Measurements from ENCODE around the gene ADAMTSL3. TPM values are rescaled to one million over a fixed set of nuclear protein-coding genes. Genes with fewer than 3 reads are reported as not detected.

The ADAMTSL3 gene
- polyA plus RNA-seq, 1 experiment, result not detected

DNA sequence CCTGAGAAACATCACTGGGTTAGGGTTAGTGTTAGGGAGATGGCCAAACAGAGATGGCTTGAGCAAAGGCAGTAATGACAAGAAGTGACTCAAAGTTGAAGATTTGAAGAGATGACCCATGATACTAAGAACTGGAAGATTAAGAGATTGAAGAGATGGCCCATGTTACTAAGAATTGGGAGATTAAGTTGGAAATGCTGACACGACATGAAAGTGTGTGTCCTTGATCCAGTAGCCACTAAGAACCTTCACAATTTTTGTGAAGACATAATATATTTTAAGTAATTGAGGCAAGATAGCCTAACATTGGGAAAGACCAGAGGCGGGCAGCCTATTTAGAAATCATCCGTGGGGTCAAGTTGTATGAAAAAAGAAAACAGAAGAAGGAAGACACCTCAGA is 239.4 kb downstream of the ADAMTSL3 start:
- Histone ChIP-seq H3K4me3 (ENCODE audit: low read depth, low read length) (no peak overlapping the region), H3K36me3 (ENCODE audit: control insufficient read depth, insufficient read depth, low read length) (no peaks in the 10 kb centered on the region), H3K27me3 (ENCODE audit: control insufficient read depth, insufficient read depth, low read length) (no peaks in the 10 kb centered on the region)
- TF ChIP-seq CTCF (IDR thresholded peaks at IDR 0.05; ENCODE audit: insufficient read depth, low read depth, low read length), result no peak
- no peak for DNase-seq (ENCODE audit: low read depth)
- ChIA-PET POLR2A (no interaction called here), CTCF (no interaction called here)

- CTCF ChIA-PET, result no interaction called here
Measured at GRCh38 chr15:83897037-83897436, 243.1 kb downstream of the ADAMTSL3 start.

DNA sequence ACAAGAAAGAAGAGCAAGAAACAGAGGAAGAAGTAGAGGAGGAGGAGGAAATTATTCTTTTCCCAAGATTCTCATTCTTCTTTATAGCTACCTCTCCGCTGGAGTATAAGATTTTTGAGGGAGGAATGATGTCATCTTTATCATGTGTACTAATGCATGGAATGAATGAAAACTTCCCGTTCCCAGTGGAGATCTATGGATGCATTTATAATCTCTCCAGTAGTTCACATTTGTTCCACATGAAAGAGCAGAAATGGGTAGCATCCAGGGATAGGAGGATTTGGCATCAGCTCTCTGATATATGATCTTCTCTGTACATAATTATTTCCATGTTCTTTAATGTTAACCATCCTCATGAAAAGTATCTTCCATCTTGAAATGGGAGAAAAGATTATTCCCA is 244.4 kb downstream of the ADAMTSL3 start:
- POLR2A ChIA-PET, result no interaction called here

More at GRCh38 chr15:83897037-83897436, 243.1 kb downstream of the ADAMTSL3 start:
- DNase-seq (ENCODE audit: low read depth), result no peak
- POLR2A ChIA-PET, result no interaction called here
- Histone ChIP-seq H3K4me3 (ENCODE audit: low read depth, low read length) (no peak overlapping the region), H3K27me3 (ENCODE audit: control insufficient read depth, insufficient read depth, low read length) (no peaks in the 10 kb centered on the region), H3K36me3 (ENCODE audit: control insufficient read depth, insufficient read depth, low read length) (no peaks in the 10 kb centered on the region)
- no peak for TF ChIP-seq CTCF (IDR thresholded peaks at IDR 0.05; ENCODE audit: insufficient read depth, low read depth, low read length)

GRCh38 chr15:83899670-83900069 is 245.7 kb downstream of the ADAMTSL3 start:
- Histone ChIP-seq H3K4me3 (ENCODE audit: low read depth, low read length) (no peak overlapping the region), H3K36me3 (ENCODE audit: control insufficient read depth, insufficient read depth, low read length) (no peaks in the 10 kb centered on the region), H3K27me3 (ENCODE audit: control insufficient read depth, insufficient read depth, low read length) (no peaks in the 10 kb centered on the region)
- TF ChIP-seq CTCF (IDR thresholded peaks at IDR 0.05; ENCODE audit: insufficient read depth, low read depth, low read length), result no peak
- POLR2A ChIA-PET, result no interaction called here
- CTCF ChIA-PET, result no interaction called here
- DNase-seq (ENCODE audit: low read depth), result no peak

More for the DNA sequence above, 244.4 kb downstream of the ADAMTSL3 start:
- no peak for DNase-seq (ENCODE audit: low read depth)
- no peak for TF ChIP-seq CTCF (IDR thresholded peaks at IDR 0.05; ENCODE audit: insufficient read depth, low read depth, low read length)
- CTCF ChIA-PET, result no interaction called here
- Histone ChIP-seq H3K27me3 (ENCODE audit: control insufficient read depth, insufficient read depth, low read length) (no peaks in the 10 kb centered on the region), H3K4me3 (ENCODE audit: low read depth, low read length) (no peak overlapping the region), H3K36me3 (ENCODE audit: control insufficient read depth, insufficient read depth, low read length) (no peaks in the 10 kb centered on the region)

- POLR2A ChIA-PET, result no interaction called here
- no peak for DNase-seq (ENCODE audit: low read depth)
- no peaks in the 10 kb centered on the region for H3K27me3 ChIP-seq (ENCODE audit: control insufficient read depth, insufficient read depth, low read length)
- TF ChIP-seq CTCF (IDR thresholded peaks at IDR 0.05; ENCODE audit: insufficient read depth, low read depth, low read length), result no peak
- CTCF ChIA-PET, result no interaction called here
- no peak overlapping the region for H3K4me3 ChIP-seq (ENCODE audit: low read depth, low read length)
- no peaks in the 10 kb centered on the region for H3K36me3 ChIP-seq (ENCODE audit: control insufficient read depth, insufficient read depth, low read length)
Measured at GRCh38 chr15:83904107-83905040, 250.5 kb downstream of the ADAMTSL3 start.

All from BJ (cell line).